OCI-LY7 (cell line): Measurements from ENCODE around the gene PLEKHH2.

Source experiments
- CTCF ChIP-seq: fragments of 200-600 bp; sonication (generic); conservative IDR thresholded peaks from 2 replicates; pipeline ENCODE4 v1.5.1; 2014; ENCODE audit warnings: mild to moderate bottlenecking, antibody characterized with exemption, low read length, moderate library complexity, mixed read lengths
- EZH2phosphoT487 ChIP-seq: fragments of 200-600 bp; sonication (generic); IDR thresholded peaks from 2 replicates; pipeline ENCODE4 v1.6.1; 2018; ENCODE audit warnings: low read depth, borderline replicate concordance, mild to moderate bottlenecking, mixed run types, antibody characterized with exemption, low read length, moderate library complexity, mixed read lengths

DNA sequence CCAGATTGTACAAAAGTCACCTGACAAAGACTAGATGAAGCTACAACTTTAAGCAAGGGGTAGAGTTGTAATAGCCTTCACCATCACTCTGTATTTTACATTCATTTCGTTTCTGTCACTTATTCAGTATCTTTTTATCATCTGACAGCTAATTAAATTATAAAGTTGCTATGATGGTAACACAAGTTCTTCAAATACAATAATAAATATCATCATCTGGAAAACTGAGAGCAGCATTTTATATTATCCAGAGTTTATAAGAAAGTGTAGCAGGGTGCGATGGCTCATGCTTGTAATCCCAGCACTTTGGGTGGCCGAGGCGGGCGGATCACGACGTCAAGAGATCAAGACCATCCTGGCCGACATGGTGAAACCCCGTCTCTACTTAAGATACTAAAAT, 157.9 kb downstream of the PLEKHH2 start:
- TF ChIP-seq CTCF (no peak), EZH2phosphoT487 (no peak)
